22Rv1 (cell line): ENCODE measurements around the gene MPEG1.
A peak's percentile ranks its signal among the peaks of the same experiment; 100 is the strongest.

Experiments
- H3K27ac ChIP-seq: fragments of 450-650 bp; 2 replicates; pipeline ENCODE4 v1.5.1; 2017
- ZFX ChIP-seq: fragments of 450-650 bp; IDR thresholded peaks from 2 replicates; pipeline ENCODE4 v1.6.1; 2017; ENCODE audit warnings: antibody characterized with exemption, borderline replicate concordance
- TF ChIP-seq, protein P1 (sequence below): fragments of 450-650 bp; IDR thresholded peaks from 2 replicates; pipeline ENCODE4 v1.5.1; 2017; ENCODE audit warnings: mild to moderate bottlenecking

Gene MPEG1

DNA sequence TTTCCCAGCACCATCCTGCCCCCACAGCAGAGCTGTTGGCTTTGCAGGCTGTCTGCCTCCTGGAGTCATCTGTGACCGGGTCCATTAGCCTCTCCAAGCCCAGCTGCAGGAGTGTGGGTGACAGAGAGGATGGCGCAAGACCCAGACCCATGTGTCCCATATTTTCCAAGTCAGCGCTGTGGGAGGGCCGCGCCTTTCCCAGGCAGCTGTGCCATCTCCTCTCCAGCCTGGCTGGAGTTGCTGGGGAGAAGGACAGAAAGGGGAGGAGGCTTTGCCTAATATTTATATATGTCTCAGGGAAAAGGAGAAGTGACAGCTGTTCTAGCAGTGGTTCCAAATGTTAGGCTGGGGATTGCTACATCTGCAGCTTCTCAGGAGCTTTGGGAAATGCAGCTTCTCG is 25.1 kb downstream of the MPEG1 start:
- no peak for TF ChIP-seq ZFX
- TF ChIP-seq, protein P1, sequence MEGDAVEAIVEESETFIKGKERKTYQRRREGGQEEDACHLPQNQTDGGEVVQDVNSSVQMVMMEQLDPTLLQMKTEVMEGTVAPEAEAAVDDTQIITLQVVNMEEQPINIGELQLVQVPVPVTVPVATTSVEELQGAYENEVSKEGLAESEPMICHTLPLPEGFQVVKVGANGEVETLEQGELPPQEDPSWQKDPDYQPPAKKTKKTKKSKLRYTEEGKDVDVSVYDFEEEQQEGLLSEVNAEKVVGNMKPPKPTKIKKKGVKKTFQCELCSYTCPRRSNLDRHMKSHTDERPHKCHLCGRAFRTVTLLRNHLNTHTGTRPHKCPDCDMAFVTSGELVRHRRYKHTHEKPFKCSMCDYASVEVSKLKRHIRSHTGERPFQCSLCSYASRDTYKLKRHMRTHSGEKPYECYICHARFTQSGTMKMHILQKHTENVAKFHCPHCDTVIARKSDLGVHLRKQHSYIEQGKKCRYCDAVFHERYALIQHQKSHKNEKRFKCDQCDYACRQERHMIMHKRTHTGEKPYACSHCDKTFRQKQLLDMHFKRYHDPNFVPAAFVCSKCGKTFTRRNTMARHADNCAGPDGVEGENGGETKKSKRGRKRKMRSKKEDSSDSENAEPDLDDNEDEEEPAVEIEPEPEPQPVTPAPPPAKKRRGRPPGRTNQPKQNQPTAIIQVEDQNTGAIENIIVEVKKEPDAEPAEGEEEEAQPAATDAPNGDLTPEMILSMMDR: no peak
- no peak overlapping the region for H3K27ac ChIP-seq

DNA sequence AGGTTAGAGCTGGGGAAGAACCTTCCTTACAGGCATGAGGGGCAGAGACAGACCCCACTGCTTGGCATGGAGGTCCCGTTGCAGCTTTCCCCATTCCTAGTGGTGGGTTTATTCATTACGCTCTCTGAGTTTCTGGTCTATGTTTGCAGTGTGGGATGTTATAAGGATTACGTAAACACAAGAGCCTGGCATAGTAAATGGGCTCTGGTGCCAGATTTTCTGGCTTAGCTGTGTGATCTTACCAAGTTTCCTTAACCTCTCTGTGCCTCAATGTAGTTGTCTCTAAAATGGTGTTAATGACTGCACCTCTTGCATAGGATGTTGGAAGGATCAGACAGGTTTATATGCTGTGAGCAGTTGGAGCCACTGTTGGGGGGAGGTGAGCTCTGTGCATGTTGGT is 25.7 kb downstream of the MPEG1 start:
- TF ChIP-seq, protein P1: no peak
- H3K27ac ChIP-seq: no peak overlapping the region

DNA sequence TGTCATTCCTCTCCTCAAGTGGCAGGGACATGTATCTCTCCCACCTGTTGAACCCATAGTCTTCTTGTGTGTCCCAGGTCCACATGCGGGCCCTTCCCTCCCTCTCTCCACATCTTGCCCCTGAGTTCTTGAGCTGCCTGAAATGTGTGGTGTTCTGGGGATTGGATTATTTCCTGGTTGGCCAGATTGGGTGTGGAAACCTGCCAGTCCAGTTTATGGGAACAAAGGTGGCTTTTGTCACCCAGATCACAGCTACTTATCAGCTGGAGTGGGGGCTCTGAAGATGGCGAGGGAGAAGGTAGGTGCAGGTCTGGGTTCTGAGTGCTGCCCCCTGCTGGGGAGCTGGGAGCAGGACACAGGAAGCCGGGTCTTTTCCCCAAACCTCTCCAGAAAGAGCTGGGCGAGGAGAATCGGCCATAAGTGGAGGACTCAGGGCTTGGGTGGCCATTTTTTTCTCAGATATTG is 26.6 kb downstream of the MPEG1 start:
- no peak overlapping the region for H3K27ac ChIP-seq

DNA sequence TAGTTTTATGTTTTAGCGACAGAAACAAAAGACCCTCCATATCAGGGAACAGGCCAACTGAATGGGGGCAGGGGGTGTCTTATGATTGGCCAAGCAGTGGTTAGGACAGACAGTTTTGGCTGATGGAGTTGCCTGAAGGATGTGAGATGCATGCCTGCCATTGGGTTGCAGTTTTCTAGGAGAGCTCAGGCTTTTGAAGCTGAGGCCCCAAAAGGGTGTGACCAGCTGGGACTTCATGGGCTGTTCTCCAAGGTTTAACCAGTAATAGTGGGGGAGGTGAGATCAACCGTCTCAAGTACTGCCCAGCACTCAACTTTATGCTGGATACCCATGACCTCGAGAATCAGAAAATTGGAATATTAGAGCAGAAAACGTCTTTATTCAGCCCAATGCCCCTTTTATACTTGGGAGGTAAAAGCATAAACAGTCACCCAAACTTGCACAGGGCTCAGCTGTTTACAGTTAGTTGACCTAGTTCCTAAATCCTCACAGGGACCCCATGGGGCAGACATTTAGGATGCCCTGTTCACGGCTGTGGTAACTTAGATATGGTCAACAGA is 27.3 kb downstream of the MPEG1 start:
- no peak for TF ChIP-seq ZFX

More for the DNA sequence above, 26.6 kb downstream of the MPEG1 start:
- TF ChIP-seq, protein P1: peak; percentile 82
- no peak for TF ChIP-seq ZFX

DNA sequence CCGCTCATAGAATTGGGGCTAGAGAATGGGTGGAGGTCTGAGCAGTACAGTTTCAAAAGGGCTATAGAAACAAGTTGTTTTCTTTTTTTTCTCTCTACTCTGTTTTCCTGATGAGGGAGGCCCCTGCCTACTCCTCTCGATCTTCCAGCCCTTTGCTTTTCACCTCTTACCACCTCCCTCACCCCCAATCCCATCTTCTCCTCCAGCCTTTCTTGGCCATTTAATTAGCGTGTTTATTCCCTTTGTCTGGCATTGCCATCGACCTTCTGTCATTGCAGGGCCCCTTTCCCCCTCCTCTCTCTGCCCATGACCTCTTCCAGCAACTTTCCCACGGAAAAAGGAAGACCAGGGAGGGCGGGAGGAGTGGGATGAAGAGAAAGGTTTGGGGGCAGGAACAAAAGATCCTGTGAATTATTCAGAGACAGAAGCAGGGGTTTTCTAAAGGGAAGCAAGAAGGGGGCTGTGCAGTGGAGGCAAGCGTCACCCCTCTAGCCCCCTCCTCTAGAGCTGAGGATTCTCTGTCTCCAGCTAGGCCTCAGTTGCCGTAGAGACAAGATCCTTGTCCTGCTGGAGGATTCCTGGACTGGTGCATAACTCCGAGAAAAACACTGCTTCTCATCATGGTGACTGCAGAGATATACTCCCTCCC is 27.9 kb downstream of the MPEG1 start:
- no peak for TF ChIP-seq ZFX
- TF ChIP-seq, protein P1: no peak
- no peak overlapping the region for H3K27ac ChIP-seq

More for the DNA sequence above, 27.3 kb downstream of the MPEG1 start:
- no peak overlapping the region for H3K27ac ChIP-seq

DNA sequence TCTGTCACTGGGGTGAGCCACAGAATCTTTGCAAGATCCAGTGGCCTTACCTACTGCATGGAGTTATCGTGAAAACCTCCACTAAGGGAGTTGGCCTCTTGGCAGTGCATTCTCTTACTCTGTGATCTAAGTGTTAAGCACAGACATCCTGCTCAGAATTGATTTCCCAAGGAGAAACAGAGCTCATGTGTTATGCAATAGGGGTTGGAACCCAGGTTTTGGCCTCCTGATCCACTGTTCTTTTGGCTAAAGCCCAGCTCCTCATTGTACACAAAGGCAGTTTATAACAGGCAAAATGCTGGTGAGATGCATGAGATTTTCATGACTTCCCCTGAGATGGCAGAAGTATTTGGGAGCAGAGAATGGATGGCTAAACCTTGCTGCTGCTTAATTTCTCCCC is 29.0 kb downstream of the MPEG1 start:
- TF ChIP-seq ZFX: no peak
- TF ChIP-seq, protein P1: no peak
- H3K27ac ChIP-seq: no peak overlapping the region

DNA sequence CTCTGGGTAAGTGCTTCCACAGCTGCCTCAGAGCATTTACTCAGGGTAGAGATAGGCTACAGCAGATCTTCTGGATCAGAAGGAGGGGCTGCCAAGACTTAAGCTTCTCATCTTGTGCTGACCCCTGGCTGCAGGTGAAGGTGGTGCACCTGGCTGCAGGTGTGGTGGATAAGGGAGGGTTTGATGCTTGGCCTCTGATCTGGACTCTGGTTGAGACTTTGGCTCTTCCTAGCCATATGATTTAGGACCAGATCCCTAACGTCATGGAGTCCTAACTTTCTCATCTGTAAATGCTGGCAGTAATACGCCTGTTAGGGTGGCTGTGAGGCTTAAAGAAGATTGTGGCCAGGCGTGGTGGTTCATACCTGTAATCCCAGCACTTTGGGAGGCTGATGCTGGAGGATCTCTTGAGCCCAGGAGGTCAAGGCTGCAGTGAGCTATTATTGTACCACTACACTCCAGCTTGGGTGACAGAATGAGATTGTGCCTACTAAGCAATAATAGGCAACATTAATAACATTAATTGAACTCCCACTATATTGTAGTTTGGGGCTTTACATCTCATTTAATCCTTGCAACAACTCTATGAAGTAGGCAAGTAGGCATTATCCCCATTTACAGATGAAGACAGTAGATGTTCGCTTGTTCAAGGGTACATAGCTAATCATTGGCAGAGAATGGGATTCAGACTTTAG is 30.1 kb downstream of the MPEG1 start:
- no peak overlapping the region for H3K27ac ChIP-seq
- TF ChIP-seq, protein P1: peak; percentile 56
- TF ChIP-seq ZFX: no peak
